H9 (cell line): ENCODE data around the gene ASS1. TPM values are rescaled to one million over a fixed set of nuclear protein-coding genes. Genes with fewer than 3 reads are reported as not detected.

Experiments
- DNase-seq: peaks from one replicate; pipeline ENCODE4 v3.0.0-alpha.2; 2017
- H2AFZ ChIP-seq: one replicate; pipeline ENCODE4 v1.6.1; 2013; ENCODE audit warnings: mild to moderate bottlenecking, low read length, control low read depth, moderate library complexity
- H2AK5ac ChIP-seq: 2 replicates; pipeline ENCODE4 v1.6.1; 2013; ENCODE audit warnings: low read length, control low read depth, mixed read lengths; ENCODE audit not compliant: insufficient read length
- H2BK120ac ChIP-seq: one replicate; pipeline ENCODE4 v1.6.1; 2013; ENCODE audit warnings: low read depth, mild to moderate bottlenecking, low read length, control low read depth, inconsistent platforms; ENCODE audit not compliant: poor library complexity, severe bottlenecking
- H2BK12ac ChIP-seq: 2 replicates; pipeline ENCODE4 v1.6.1; 2013; ENCODE audit warnings: low read length, control low read depth, mixed read lengths, low read depth; ENCODE audit not compliant: insufficient read length
- H2BK15ac ChIP-seq: 2 replicates; pipeline ENCODE4 v1.6.1; 2013; ENCODE audit warnings: low read depth, low read length, control low read depth
- H2BK20ac ChIP-seq: one replicate; pipeline ENCODE4 v1.6.1; 2013; ENCODE audit warnings: low read depth, mild to moderate bottlenecking, low read length, control low read depth, inconsistent platforms; ENCODE audit not compliant: poor library complexity, severe bottlenecking
- H2BK5ac ChIP-seq: 2 replicates; pipeline ENCODE4 v1.6.1; 2013; ENCODE audit warnings: low read length, control low read depth, mixed read lengths; ENCODE audit not compliant: insufficient read length
- H3K14ac ChIP-seq: 2 replicates; pipeline ENCODE4 v1.6.1; 2013; ENCODE audit warnings: low read length, control low read depth; ENCODE audit not compliant: insufficient read depth
- H3K18ac ChIP-seq: 2 replicates; pipeline ENCODE4 v1.6.1; 2013; ENCODE audit warnings: low read depth, mild to moderate bottlenecking, mixed read lengths, low read length, control low read depth; ENCODE audit not compliant: insufficient read length
- H3K23ac ChIP-seq: 2 replicates; pipeline ENCODE4 v1.6.1; 2013; ENCODE audit warnings: low read length, control low read depth, mixed read lengths, low read depth; ENCODE audit not compliant: insufficient read length
- H3K23me2 ChIP-seq: 2 replicates; pipeline ENCODE4 v1.6.1; 2013; ENCODE audit warnings: low read depth, mild to moderate bottlenecking, mixed read lengths, low read length, control low read depth; ENCODE audit not compliant: insufficient read length, poor library complexity, severe bottlenecking
- H3K27ac ChIP-seq: 2 replicates; pipeline ENCODE4 v1.5.1; 2013; ENCODE audit warnings: low read length, control low read depth, mixed read lengths, low read depth; ENCODE audit not compliant: insufficient read length
- H3K27me3 ChIP-seq: 2 replicates; pipeline ENCODE4 v1.6.1; 2013; ENCODE audit warnings: low read length, control low read depth, inconsistent platforms; ENCODE audit not compliant: insufficient read depth
- H3K4ac ChIP-seq: 2 replicates; pipeline ENCODE4 v1.6.1; 2013; ENCODE audit warnings: low read depth, mild to moderate bottlenecking, control low read depth, inconsistent platforms, low read length, moderate library complexity
- H3K4me1 ChIP-seq: 2 replicates; pipeline ENCODE4 v1.6.1; 2013; ENCODE audit warnings: low read length, control low read depth, inconsistent platforms; ENCODE audit not compliant: insufficient read depth
- H3K4me2 ChIP-seq: 2 replicates; pipeline ENCODE4 v1.6.1; 2013; ENCODE audit warnings: low read length, control low read depth, mixed read lengths; ENCODE audit not compliant: insufficient read length, insufficient read depth
- H3K56ac ChIP-seq: 2 replicates; pipeline ENCODE4 v1.6.1; 2013; ENCODE audit warnings: low read depth, mild to moderate bottlenecking, mixed read lengths, low read length, control low read depth; ENCODE audit not compliant: insufficient read length
- H3K79me1 ChIP-seq: 2 replicates; pipeline ENCODE4 v1.6.1; 2013; ENCODE audit warnings: low read depth, mild to moderate bottlenecking, moderate library complexity, low read length, control low read depth, inconsistent platforms; ENCODE audit not compliant: insufficient read depth, poor library complexity, severe bottlenecking
- H3K79me2 ChIP-seq: 2 replicates; pipeline ENCODE4 v1.6.1; 2013; ENCODE audit warnings: low read length, control low read depth, inconsistent platforms; ENCODE audit not compliant: insufficient read depth
- H3K9ac ChIP-seq: 2 replicates; pipeline ENCODE4 v1.6.1; 2013; ENCODE audit warnings: low read length, control low read depth, mixed read lengths; ENCODE audit not compliant: insufficient read length; ENCODE audit errors: extremely low read depth
- H3K9me3 ChIP-seq: one replicate; pipeline ENCODE4 v1.6.1; 2013; ENCODE audit warnings: low read depth, low read length, inconsistent platforms; ENCODE audit not compliant: control insufficient read depth
- H3T11ph ChIP-seq: one replicate; pipeline ENCODE4 v1.6.1; 2013; ENCODE audit warnings: mild to moderate bottlenecking, low read length, control low read depth, inconsistent platforms
- H4K20me1 ChIP-seq: one replicate; pipeline ENCODE4 v1.6.1; 2013; ENCODE audit not compliant: control insufficient read depth, insufficient read length, insufficient read depth
- H4K5ac ChIP-seq: 2 replicates; pipeline ENCODE4 v1.6.1; 2013; ENCODE audit warnings: low read depth, mild to moderate bottlenecking, mixed read lengths, low read length, control low read depth; ENCODE audit not compliant: insufficient read length
- H4K8ac ChIP-seq: replicated peaks from 2 replicates; pipeline ENCODE4 v1.6.1; 2013; ENCODE audit warnings: low read length, control low read depth, mixed read lengths, low read depth; ENCODE audit not compliant: insufficient read length
- H4K91ac ChIP-seq: 2 replicates; pipeline ENCODE4 v1.6.1; 2013; ENCODE audit warnings: low read depth, mild to moderate bottlenecking, moderate library complexity, mixed read lengths, low read length, control low read depth; ENCODE audit not compliant: insufficient read length
- H3K27ac Mint-ChIP-seq, 3 experiments: 2 replicates in 2 of 3; 3 replicates in 1 of 3; pipeline ENCODE4 v1.8.0; 2020 to 2021; ENCODE audit warnings: mixed read lengths in 3 of 3, mild to moderate bottlenecking in 1 of 3, moderate library complexity in 1 of 3
- H3K27me3 Mint-ChIP-seq: 2 replicates; pipeline ENCODE4 v1.8.0; 2021; ENCODE audit warnings: low read depth, mild to moderate bottlenecking, moderate library complexity, mixed read lengths
- H3K36me3 Mint-ChIP-seq, 3 experiments: 2 replicates in 2 of 3; 3 replicates in 1 of 3; pipeline ENCODE4 v1.8.0; 2020 to 2021; ENCODE audit warnings: low read depth in 3 of 3, mixed read lengths in 3 of 3; ENCODE audit not compliant: insufficient read depth in 1 of 3
- H3K4me1 Mint-ChIP-seq, 2 experiments: 2 replicates each; pipeline ENCODE4 v1.8.0; 2020; ENCODE audit warnings: mixed read lengths in 2 of 2
- H3K4me3 Mint-ChIP-seq, 2 experiments: 2 replicates in 1 of 2; 3 replicates in 1 of 2; pipeline ENCODE4 v1.8.0; 2020 to 2021; ENCODE audit warnings: mild to moderate bottlenecking in 2 of 2, mixed read lengths in 2 of 2, moderate library complexity in 1 of 2
- H3K9me3 Mint-ChIP-seq, 2 experiments: 2 replicates in 1 of 2; 3 replicates in 1 of 2; pipeline ENCODE4 v1.8.0; 2020; ENCODE audit warnings: mild to moderate bottlenecking in 2 of 2, mixed read lengths in 2 of 2, moderate library complexity in 1 of 2
- CTCF ChIP-seq: fragments of 200-600 bp; sonication (generic); conservative IDR thresholded peaks from 3 replicates; pipeline ENCODE4 v1.8.0; 2021; ENCODE audit warnings: antibody characterized with exemption, mild to moderate bottlenecking
- WGBS: extraction: QIAGEN DNeasy Blood & Tissue Kit; methylation state at CpG from one replicate; pipeline ENCODE4 v1.1.7; 2013; ENCODE audit warnings: missing lambda C conversion rate, low lambda C conversion rate, mixed read lengths; ENCODE audit not compliant: insufficient read length; ENCODE audit errors: extremely low coverage; 5-methylcytosine and 5-hydroxymethylcytosine counted together
- total RNA-seq: library from RNA; stranded (reverse); gene quantifications from 2 replicates; pipeline ENCODE4 v1.2.1, GENCODE V29; 2021

ASS1 gene
- total RNA-seq, 1 experiment from 2014 or later = 118 TPM

GRCh38 chr9:130468566-130468965 lies 23.8 kb downstream of the ASS1 start:
- Histone ChIP-seq H3K4me2 (no peak overlapping the region), H3K14ac (no peak overlapping the region), H3K9ac (no peak overlapping the region), H3K4ac (no peak overlapping the region), H2BK12ac (no peak overlapping the region), H2AK5ac (no peak overlapping the region), H3K4me1 (0 out of 2 replicates have a peak, but pooled peaks cover under 1% of the 10 kb centered on the region), H2AFZ (no peak overlapping the region), H2BK120ac (no peak overlapping the region), H4K5ac (no peak overlapping the region), H3K18ac (no peak overlapping the region), H3K79me1 (no peaks in the 10 kb centered on the region), H3K56ac (no peak overlapping the region), H3K23ac (no peak overlapping the region), H2BK15ac (no peak overlapping the region), H3K23me2 (no peaks in the 10 kb centered on the region), H3K9me3 (no peaks in the 10 kb centered on the region), H4K20me1 (peaks cover 4% of the 10 kb centered on the region), H3T11ph (no peak overlapping the region), H2BK5ac (no peak overlapping the region), H3K27ac (no peak overlapping the region), H4K8ac (no peak overlapping the region), H3K27me3 (no peaks in the 10 kb centered on the region), H4K91ac (no peak overlapping the region), H3K79me2 (no peaks in the 10 kb centered on the region), H2BK20ac (no peak overlapping the region)
- no peak for TF ChIP-seq CTCF
- Mint-ChIP-seq H3K36me3 (peaks cover 1 to 23% (median 16%) of the 10 kb centered on the region in 3 experiments; a peak in 5 of 7 replicates), H3K27ac (no peak overlapping the region), H3K4me1 (peaks cover 9 to 50% of the 10 kb centered on the region in 2 experiments), H3K4me3 (no peak overlapping the region), H3K9me3 (no peaks in the 10 kb centered on the region), H3K27me3 (no peaks in the 10 kb centered on the region)
- DNase-seq = no peak
- WGBS = no CpG with 5 or more reads among the region's 4 CpGs
